SU-DHL-6 (cell line): ENCODE measurements around the gene BAZ2A.

Experiments
- H2AFZ ChIP-seq: fragments of 200-600 bp; sonication (generic); 2 replicates; pipeline ENCODE4 v1.6.1; 2014; ENCODE audit warnings: low read depth, mild to moderate bottlenecking, moderate library complexity, mixed read lengths, antibody characterized with exemption, low read length; ENCODE audit not compliant: severe bottlenecking
- H3F3A ChIP-seq: fragments of 200-600 bp; shearing (Covaris generic); 2 replicates; pipeline ENCODE4 v1.6.0; 2016; ENCODE audit warnings: antibody characterized with exemption, mild to moderate bottlenecking; ENCODE audit not compliant: insufficient read depth
- H3K27ac ChIP-seq: fragments of 200-600 bp; sonication (generic); 2 replicates; pipeline ENCODE4 v1.5.1; 2016; ENCODE audit warnings: low read depth, mild to moderate bottlenecking, low read length, moderate library complexity, mixed read lengths
- H3K27me3 ChIP-seq: fragments of 200-600 bp; sonication (generic), shearing (Covaris generic); 2 replicates; pipeline ENCODE4 v1.6.0; 2014; ENCODE audit warnings: mild to moderate bottlenecking, low read length
- H3K36me3 ChIP-seq: fragments of 200-600 bp; sonication (generic); 2 replicates; pipeline ENCODE4 v1.6.1; 2014; ENCODE audit warnings: mild to moderate bottlenecking, low read length, mixed read lengths
- H3K4me2 ChIP-seq: fragments of 300-600, 200-600 bp; shearing (Covaris generic), sonication (generic); 2 replicates; pipeline ENCODE4 v1.6.0; 2014; ENCODE audit warnings: low read length, low read depth, mild to moderate bottlenecking; ENCODE audit not compliant: poor library complexity, severe bottlenecking
- H3K4me3 ChIP-seq: fragments of 200-600 bp; sonication (generic); 2 replicates; pipeline ENCODE4 v1.5.1; 2014; ENCODE audit warnings: antibody characterized with exemption, low read length, mild to moderate bottlenecking, mixed read lengths; ENCODE audit not compliant: insufficient read depth, poor library complexity, severe bottlenecking
- H3K79me2 ChIP-seq: fragments of 200-600 bp; sonication (generic); 2 replicates; pipeline ENCODE4 v1.6.1; 2014; ENCODE audit warnings: mild to moderate bottlenecking, low read length, moderate library complexity; ENCODE audit not compliant: insufficient read depth
- H3K9ac ChIP-seq: fragments of 200-600 bp; sonication (generic); 2 replicates; pipeline ENCODE4 v1.7.0; 2014; ENCODE audit warnings: mild to moderate bottlenecking, low read length
- H3K9me2 ChIP-seq: fragments of 200-600 bp; sonication (generic); replicated peaks from 2 replicates; pipeline ENCODE4 v1.6.1; 2014; ENCODE audit warnings: low read length; ENCODE audit not compliant: insufficient read depth
- H3K9me3 ChIP-seq: fragments of 200-600 bp; sonication (generic); 2 replicates; pipeline ENCODE4 v1.6.1; 2014; ENCODE audit warnings: low read length, mixed read lengths; ENCODE audit not compliant: insufficient read depth
- H4K20me1 ChIP-seq: fragments of 200-600 bp; sonication (generic); 2 replicates; pipeline ENCODE4 v1.6.1; 2014; ENCODE audit warnings: low read depth, mild to moderate bottlenecking, antibody characterized with exemption, low read length, moderate library complexity, mixed read lengths
- EZH2phosphoT487 ChIP-seq: fragments of 200-600 bp; sonication (generic), shearing (Covaris generic); conservative IDR thresholded peaks from 2 replicates; pipeline ENCODE4 v1.6.1; 2018; ENCODE audit warnings: mild to moderate bottlenecking, antibody characterized with exemption, low read length, moderate library complexity, mixed read lengths
- TF ChIP-seq, protein P1 (sequence below): fragments of 200-600 bp; sonication (generic); IDR thresholded peaks from one replicate; pipeline ENCODE4 v1.5.1; 2017; ENCODE audit warnings: antibody characterized with exemption, mild to moderate bottlenecking, low read length, moderate library complexity; ENCODE audit not compliant: insufficient read depth, poor library complexity, severe bottlenecking

Gene BAZ2A

DNA sequence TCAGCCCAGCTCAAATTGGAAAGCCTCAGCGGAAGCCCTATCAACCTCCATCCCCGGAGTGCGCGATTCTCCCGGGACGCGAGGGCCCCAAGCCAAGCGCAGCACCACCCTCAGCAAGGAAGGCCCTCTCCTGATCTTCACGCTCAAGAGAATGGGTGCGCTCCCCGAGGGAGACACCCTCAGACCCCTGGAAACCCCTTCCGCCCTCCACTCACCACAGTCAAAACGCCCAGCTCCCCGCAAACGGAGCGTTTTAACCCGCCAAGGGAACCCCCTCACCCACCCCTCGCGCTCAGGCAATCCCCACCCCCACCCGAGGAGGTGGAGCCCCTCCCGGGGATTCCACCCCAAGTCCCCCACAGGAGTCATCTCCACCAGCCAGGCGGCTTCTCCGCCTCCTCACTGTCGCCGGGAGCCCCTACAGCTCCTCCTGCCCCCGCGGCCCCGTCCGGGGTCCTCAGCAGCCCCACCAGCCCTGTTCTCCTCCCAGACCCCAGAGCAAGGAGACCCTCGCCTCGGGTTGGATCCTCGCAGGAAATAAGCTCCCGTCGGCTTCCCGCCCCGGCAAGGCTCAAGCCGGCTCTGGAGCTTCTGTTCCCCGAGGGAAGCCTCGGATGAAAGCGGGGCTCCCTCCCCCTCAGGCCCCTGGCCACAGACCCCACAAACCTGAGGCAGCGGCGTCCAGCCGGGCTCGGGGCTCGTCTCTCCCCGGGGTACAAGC lies 507 bp downstream of the BAZ2A start:
- Histone ChIP-seq H3K27ac (peak overlapping the region; percentile 47), H4K20me1 (no peaks in the 10 kb centered on the region), H3K9me2 (no peaks in the 10 kb centered on the region), H3K27me3 (no peaks in the 10 kb centered on the region), H3F3A (no peaks in the 10 kb centered on the region; the same call in 1 of the 2 replicates), H3K4me2 (peak overlapping the region; percentile 84), H3K4me3 (peak overlapping the region; percentile 90), H2AFZ (peak overlapping the region; percentile 39), H3K9ac (peak overlapping the region; percentile 92), H3K36me3 (no peaks in the 10 kb centered on the region), H3K79me2 (peaks cover 59% of the 10 kb centered on the region), H3K9me3 (no peaks in the 10 kb centered on the region)
- TF ChIP-seq, protein P1, sequence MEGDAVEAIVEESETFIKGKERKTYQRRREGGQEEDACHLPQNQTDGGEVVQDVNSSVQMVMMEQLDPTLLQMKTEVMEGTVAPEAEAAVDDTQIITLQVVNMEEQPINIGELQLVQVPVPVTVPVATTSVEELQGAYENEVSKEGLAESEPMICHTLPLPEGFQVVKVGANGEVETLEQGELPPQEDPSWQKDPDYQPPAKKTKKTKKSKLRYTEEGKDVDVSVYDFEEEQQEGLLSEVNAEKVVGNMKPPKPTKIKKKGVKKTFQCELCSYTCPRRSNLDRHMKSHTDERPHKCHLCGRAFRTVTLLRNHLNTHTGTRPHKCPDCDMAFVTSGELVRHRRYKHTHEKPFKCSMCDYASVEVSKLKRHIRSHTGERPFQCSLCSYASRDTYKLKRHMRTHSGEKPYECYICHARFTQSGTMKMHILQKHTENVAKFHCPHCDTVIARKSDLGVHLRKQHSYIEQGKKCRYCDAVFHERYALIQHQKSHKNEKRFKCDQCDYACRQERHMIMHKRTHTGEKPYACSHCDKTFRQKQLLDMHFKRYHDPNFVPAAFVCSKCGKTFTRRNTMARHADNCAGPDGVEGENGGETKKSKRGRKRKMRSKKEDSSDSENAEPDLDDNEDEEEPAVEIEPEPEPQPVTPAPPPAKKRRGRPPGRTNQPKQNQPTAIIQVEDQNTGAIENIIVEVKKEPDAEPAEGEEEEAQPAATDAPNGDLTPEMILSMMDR: no peak
- TF ChIP-seq EZH2phosphoT487: no peak

DNA sequence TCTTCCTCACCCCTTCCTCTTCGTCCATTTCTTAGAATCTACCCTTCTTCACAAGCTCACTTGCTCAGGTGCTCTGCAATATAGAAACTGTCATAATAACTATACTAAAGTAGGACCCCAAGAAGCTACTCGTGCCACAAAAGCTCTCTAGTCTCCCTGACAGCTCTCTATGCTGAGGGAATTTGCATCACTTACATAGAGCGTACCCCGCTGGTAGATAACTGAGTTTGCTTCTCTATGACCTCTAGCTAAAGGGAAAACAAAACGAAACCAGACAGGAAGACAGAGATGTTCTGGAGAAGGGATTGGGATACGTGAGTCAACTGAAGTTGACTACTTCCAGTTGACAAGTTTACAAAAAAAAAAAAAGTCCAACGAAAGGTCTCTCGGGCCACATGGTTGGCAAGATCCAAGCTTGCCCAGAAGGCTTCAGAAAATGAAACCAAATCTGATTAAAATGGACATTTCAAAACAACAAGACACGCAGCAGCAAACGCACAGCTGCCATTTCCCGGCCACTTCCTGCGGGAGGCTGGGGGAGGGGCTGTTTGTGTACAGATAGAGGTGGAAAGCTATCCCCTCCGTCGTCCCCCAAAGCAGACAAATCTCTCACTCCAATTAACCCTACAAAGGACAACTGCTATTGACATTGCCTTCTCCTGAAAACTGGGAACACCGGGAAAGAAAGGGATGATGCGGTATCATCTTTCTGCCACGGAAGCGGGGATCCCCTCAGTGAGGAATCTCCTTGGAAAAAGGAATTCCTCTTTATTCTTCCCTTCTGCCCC lies 1.3 kb downstream of the BAZ2A start:
- no peaks in the 10 kb centered on the region for H4K20me1 ChIP-seq
- no peaks in the 10 kb centered on the region for H3K36me3 ChIP-seq
- H3K27me3 ChIP-seq: no peaks in the 10 kb centered on the region
- no peaks in the 10 kb centered on the region for H3K9me3 ChIP-seq
- no peaks in the 10 kb centered on the region for H3K9me2 ChIP-seq
- no peak overlapping the region for H2AFZ ChIP-seq
- H3F3A ChIP-seq: no peaks in the 10 kb centered on the region; the same call in 1 of the 2 replicates
- peak overlapping the region; percentile 47 for H3K27ac ChIP-seq
- peak overlapping the region; percentile 92 for H3K9ac ChIP-seq
- H3K4me3 ChIP-seq: peak overlapping the region; percentile 90
- H3K4me2 ChIP-seq: peak overlapping the region; percentile 84
- TF ChIP-seq, protein P1: no peak
- no peak for TF ChIP-seq EZH2phosphoT487
- H3K79me2 ChIP-seq: peaks cover 60% of the 10 kb centered on the region

DNA sequence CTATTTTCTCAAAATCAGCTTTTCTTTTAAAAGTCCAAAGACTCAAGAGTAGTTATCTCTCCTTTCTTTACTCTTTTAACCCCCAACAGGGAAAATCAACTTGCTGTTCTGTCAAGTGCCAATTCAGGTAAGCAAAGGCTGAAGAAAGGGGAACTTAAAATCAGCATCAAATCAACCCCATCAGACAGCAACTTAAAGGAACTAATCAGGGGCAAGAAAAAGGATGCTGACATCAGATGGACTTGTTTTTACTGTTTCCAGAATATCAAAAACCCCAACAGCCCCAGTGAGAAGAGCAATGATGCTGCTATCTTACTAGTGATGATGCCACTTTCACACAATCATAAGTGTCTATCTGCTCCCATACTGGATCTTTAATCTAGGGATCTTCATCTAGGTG lies 3.4 kb downstream of the BAZ2A start:
- Histone ChIP-seq H3K79me2 (peaks cover 81% of the 10 kb centered on the region), H3K9ac (no peak overlapping the region), H3K4me2 (no peak overlapping the region), H3K36me3 (no peaks in the 10 kb centered on the region), H3K27ac (no peak overlapping the region), H3K9me2 (no peaks in the 10 kb centered on the region), H2AFZ (no peak overlapping the region), H4K20me1 (no peaks in the 10 kb centered on the region), H3K9me3 (no peaks in the 10 kb centered on the region), H3K27me3 (no peaks in the 10 kb centered on the region), H3K4me3 (no peak overlapping the region), H3F3A (no peaks in the 10 kb centered on the region; the same call in 1 of the 2 replicates)
- TF ChIP-seq, protein P1: no peak
- no peak for TF ChIP-seq EZH2phosphoT487
